ENCODE results near the gene ARHGAP42. TPM values are rescaled to one million over a fixed set of nuclear protein-coding genes. Genes with fewer than 3 reads are reported as not detected.

The ARHGAP42 gene
- total RNA-seq, 1 experiment from 2014 or later = 7.1 TPM

GRCh38 chr11:100908746-100909145 lies 221.7 kb downstream of the ARHGAP42 start:
- in situ Hi-C loops (cut with HindIII; ENCODE audit: low pct_unique_long_range_greater_than_20kb, low sequenced_read_pairs) (no loop called here), intact Hi-C loops (cut with micrococcal nuclease; ENCODE audit: unreplicated experiment) (no loop called here)
- no peaks in the 10 kb centered on the region for H3K9me3 ChIP-seq (ENCODE audit: control insufficient read depth, insufficient read depth, low read depth, low read length)
- H3K27me3 ChIP-seq (ENCODE audit: control insufficient read depth, insufficient read depth, low read length) = no peaks in the 10 kb centered on the region
- DNase-seq (ENCODE audit: low read depth, low spot score) = no peak
- no TSS peak for BruUV-seq (replicated peaks)
- no peak overlapping the region for H3K27ac ChIP-seq (ENCODE audit: low read length)
- POLR2A ChIA-PET = no interaction called here
- ATAC-seq = no peak
- H3K4me3 ChIP-seq (ENCODE audit: low read depth in 2 of 2, low read length in 2 of 2) = no peak overlapping the region
- H3K4me1 ChIP-seq (ENCODE audit: control insufficient read depth, insufficient read depth, low read length) = no peaks in the 10 kb centered on the region
- CTCF ChIA-PET = no interaction called here
- TF ChIP-seq TCF7L2 (IDR thresholded peaks at IDR 0.05; ENCODE audit: low read depth, low read length) (no peak), SIN3A (IDR thresholded peaks at IDR 0.05; ENCODE audit: borderline replicate concordance, insufficient read depth, low read depth, low read length) (no peak), POLR2AphosphoS5 (IDR thresholded peaks at IDR 0.05; ENCODE audit: low read depth, low read length) (no peak)
- TF ChIP-seq, protein P1, sequence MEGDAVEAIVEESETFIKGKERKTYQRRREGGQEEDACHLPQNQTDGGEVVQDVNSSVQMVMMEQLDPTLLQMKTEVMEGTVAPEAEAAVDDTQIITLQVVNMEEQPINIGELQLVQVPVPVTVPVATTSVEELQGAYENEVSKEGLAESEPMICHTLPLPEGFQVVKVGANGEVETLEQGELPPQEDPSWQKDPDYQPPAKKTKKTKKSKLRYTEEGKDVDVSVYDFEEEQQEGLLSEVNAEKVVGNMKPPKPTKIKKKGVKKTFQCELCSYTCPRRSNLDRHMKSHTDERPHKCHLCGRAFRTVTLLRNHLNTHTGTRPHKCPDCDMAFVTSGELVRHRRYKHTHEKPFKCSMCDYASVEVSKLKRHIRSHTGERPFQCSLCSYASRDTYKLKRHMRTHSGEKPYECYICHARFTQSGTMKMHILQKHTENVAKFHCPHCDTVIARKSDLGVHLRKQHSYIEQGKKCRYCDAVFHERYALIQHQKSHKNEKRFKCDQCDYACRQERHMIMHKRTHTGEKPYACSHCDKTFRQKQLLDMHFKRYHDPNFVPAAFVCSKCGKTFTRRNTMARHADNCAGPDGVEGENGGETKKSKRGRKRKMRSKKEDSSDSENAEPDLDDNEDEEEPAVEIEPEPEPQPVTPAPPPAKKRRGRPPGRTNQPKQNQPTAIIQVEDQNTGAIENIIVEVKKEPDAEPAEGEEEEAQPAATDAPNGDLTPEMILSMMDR (IDR thresholded peaks at IDR 0.05) = no peak
- no peaks in the 10 kb centered on the region for H3K36me3 ChIP-seq (ENCODE audit: control insufficient read depth, insufficient read depth, low read length)

- Histone ChIP-seq H3K27ac (ENCODE audit: low read length) (no peak overlapping the region), H3K4me3 (ENCODE audit: low read depth in 2 of 2, low read length in 2 of 2) (no peak overlapping the region), H3K27me3 (ENCODE audit: control insufficient read depth, insufficient read depth, low read length) (no peaks in the 10 kb centered on the region), H3K36me3 (ENCODE audit: control insufficient read depth, insufficient read depth, low read length) (no peaks in the 10 kb centered on the region), H3K9me3 (ENCODE audit: control insufficient read depth, insufficient read depth, low read depth, low read length) (no peaks in the 10 kb centered on the region), H3K4me1 (ENCODE audit: control insufficient read depth, insufficient read depth, low read length) (no peaks in the 10 kb centered on the region)
- POLR2A ChIA-PET = no interaction called here
- BruUV-seq (replicated peaks) = no TSS peak
- no peak for DNase-seq (ENCODE audit: low read depth, low spot score)
- intact Hi-C loops (cut with micrococcal nuclease; ENCODE audit: unreplicated experiment) (no loop called here), in situ Hi-C loops (cut with HindIII; ENCODE audit: low pct_unique_long_range_greater_than_20kb, low sequenced_read_pairs) (no loop called here)
- TF ChIP-seq, protein P2, sequence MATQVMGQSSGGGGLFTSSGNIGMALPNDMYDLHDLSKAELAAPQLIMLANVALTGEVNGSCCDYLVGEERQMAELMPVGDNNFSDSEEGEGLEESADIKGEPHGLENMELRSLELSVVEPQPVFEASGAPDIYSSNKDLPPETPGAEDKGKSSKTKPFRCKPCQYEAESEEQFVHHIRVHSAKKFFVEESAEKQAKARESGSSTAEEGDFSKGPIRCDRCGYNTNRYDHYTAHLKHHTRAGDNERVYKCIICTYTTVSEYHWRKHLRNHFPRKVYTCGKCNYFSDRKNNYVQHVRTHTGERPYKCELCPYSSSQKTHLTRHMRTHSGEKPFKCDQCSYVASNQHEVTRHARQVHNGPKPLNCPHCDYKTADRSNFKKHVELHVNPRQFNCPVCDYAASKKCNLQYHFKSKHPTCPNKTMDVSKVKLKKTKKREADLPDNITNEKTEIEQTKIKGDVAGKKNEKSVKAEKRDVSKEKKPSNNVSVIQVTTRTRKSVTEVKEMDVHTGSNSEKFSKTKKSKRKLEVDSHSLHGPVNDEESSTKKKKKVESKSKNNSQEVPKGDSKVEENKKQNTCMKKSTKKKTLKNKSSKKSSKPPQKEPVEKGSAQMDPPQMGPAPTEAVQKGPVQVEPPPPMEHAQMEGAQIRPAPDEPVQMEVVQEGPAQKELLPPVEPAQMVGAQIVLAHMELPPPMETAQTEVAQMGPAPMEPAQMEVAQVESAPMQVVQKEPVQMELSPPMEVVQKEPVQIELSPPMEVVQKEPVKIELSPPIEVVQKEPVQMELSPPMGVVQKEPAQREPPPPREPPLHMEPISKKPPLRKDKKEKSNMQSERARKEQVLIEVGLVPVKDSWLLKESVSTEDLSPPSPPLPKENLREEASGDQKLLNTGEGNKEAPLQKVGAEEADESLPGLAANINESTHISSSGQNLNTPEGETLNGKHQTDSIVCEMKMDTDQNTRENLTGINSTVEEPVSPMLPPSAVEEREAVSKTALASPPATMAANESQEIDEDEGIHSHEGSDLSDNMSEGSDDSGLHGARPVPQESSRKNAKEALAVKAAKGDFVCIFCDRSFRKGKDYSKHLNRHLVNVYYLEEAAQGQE (IDR thresholded peaks at IDR 0.05; ENCODE audit: insufficient read depth in 1 of 2, low read depth in 2 of 2, low read length in 1 of 2) = no peak
- no peak for TF ChIP-seq TCF7L2 (IDR thresholded peaks at IDR 0.05; ENCODE audit: low read depth, low read length)
- TF ChIP-seq, protein P1 (IDR thresholded peaks at IDR 0.05) = no peak
- no peak for TF ChIP-seq SIN3A (IDR thresholded peaks at IDR 0.05; ENCODE audit: borderline replicate concordance, insufficient read depth, low read depth, low read length)
- TF ChIP-seq POLR2AphosphoS5 (IDR thresholded peaks at IDR 0.05; ENCODE audit: low read depth, low read length) = no peak
- CTCF ChIA-PET = no interaction called here
- ATAC-seq = no peak
Observed at GRCh38 chr11:100910808-100911207, 223.7 kb downstream of the ARHGAP42 start.

Data from Panc1 (cell line).